B cell (primary cell): Measurements from ENCODE around the gene FYN.

Experiments
- EZH2 ChIP-seq: IDR thresholded peaks from 2 replicates; pipeline ENCODE4 v1.6.1; 2012; ENCODE audit warnings: borderline replicate concordance, low read depth, mild to moderate bottlenecking, moderate library complexity, low read length; ENCODE audit not compliant: insufficient read depth, poor library complexity, severe bottlenecking
- TF ChIP-seq, protein P1 (sequence below): fragments of 200-600 bp; IDR thresholded peaks from one replicate; pipeline ENCODE4 v1.8.0; 2022; ENCODE audit warnings: antibody characterized with exemption, mild to moderate bottlenecking

DNA sequence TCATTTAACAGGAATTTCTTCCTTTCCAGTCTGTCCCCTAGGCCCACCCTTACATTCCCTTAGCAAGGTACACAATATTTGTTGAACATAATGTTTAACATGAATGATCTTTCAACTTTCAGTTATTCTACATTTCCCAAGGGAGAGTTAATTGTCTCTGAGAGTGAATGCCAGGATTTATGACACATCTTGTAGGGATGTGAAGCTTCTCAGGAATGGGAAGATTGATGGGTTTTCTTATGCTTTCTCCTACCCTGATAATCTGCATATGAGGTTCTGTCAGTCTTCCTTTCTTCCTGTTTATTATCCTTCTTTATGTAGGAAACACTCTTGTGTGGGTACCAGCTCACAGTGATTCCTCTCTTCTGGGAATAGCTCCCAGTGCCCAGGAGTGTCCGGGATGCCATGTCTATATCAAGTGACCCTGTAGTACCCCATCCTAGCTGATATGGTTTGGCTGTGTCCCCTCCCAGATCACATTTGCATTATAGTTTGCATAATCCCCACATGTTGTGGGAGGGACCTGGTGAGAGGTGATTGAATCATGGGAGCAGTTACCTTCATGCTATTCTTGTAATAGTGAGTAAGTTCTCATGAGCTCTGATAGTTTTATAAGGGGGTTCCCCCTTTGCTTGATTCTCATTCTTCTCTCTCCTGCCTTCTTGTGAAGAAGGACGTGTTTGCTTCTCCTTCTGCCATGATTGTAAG, 7.1 kb upstream of the FYN start:
- no peak for TF ChIP-seq EZH2
- TF ChIP-seq, protein P1, sequence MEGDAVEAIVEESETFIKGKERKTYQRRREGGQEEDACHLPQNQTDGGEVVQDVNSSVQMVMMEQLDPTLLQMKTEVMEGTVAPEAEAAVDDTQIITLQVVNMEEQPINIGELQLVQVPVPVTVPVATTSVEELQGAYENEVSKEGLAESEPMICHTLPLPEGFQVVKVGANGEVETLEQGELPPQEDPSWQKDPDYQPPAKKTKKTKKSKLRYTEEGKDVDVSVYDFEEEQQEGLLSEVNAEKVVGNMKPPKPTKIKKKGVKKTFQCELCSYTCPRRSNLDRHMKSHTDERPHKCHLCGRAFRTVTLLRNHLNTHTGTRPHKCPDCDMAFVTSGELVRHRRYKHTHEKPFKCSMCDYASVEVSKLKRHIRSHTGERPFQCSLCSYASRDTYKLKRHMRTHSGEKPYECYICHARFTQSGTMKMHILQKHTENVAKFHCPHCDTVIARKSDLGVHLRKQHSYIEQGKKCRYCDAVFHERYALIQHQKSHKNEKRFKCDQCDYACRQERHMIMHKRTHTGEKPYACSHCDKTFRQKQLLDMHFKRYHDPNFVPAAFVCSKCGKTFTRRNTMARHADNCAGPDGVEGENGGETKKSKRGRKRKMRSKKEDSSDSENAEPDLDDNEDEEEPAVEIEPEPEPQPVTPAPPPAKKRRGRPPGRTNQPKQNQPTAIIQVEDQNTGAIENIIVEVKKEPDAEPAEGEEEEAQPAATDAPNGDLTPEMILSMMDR, result no peak
